ENCODE results near the gene ZNF343.

GRCh38 chr20:2468581-2469407 lies 39.9 kb downstream of the ZNF343 start:
- TF ChIP-seq CTCF (IDR thresholded peaks at IDR 0.05) (no peak), POLR2A (IDR thresholded peaks at IDR 0.05) (no peak)
